Lung (tissue), 12 donors: Measurements from ENCODE around the gene UBL7. TPM values are rescaled to one million over a fixed set of nuclear protein-coding genes. Genes with fewer than 3 reads are reported as not detected.

ENCODE experiments used
- ATAC-seq: fragments of 200-7000 bp; cut with Tn5 transposase; one replicate; pipeline ENCODE4 v1.9.1; 2020; ENCODE audit warnings: moderate number of reproducible peaks; ENCODE audit not compliant: insufficient read depth, low FRiP score
- DNase-seq, 3 donors: peaks; one replicate each; pipeline ENCODE4 v3.0.0-alpha.2; 2013 to 2017
- H3K27ac ChIP-seq, 2 donors: one replicate each; pipeline ENCODE4 v1.5.1; 2013; ENCODE audit warnings: mild to moderate bottlenecking in 2 of 2, moderate library complexity in 2 of 2, control low read depth in 1 of 2, inconsistent platforms in 1 of 2, low read depth in 1 of 2, low read length in 1 of 2
- H3K27me3 ChIP-seq, 3 donors: one replicate each; pipeline ENCODE4 v1.5.1; 2013; ENCODE audit warnings: low read length in 2 of 3; ENCODE audit not compliant: control insufficient read depth in 3 of 3, insufficient read depth in 3 of 3
- H3K36me3 ChIP-seq, 4 donors: one replicate each; pipeline ENCODE4 v1.5.1; 2013; ENCODE audit warnings: low read length in 4 of 4, mild to moderate bottlenecking in 1 of 4, moderate library complexity in 1 of 4; ENCODE audit not compliant: control insufficient read depth in 4 of 4, insufficient read depth in 4 of 4
- H3K4me1 ChIP-seq, 5 donors: one replicate each; pipeline ENCODE4 v1.5.1; 2013; ENCODE audit warnings: low read length in 5 of 5, mild to moderate bottlenecking in 2 of 5, moderate library complexity in 1 of 5; ENCODE audit not compliant: control insufficient read depth in 5 of 5, insufficient read depth in 5 of 5
- H3K4me3 ChIP-seq: one replicate; pipeline ENCODE4 v1.5.1; 2013; ENCODE audit warnings: mild to moderate bottlenecking, control low read depth, moderate library complexity
- H3K9ac ChIP-seq, 2 donors: one replicate each; pipeline ENCODE4 v1.5.1; 2013; ENCODE audit warnings: low read length in 2 of 2, control low read depth in 1 of 2; ENCODE audit not compliant: insufficient read depth in 1 of 2
- H3K9me3 ChIP-seq, 4 donors: one replicate each; pipeline ENCODE4 v1.5.1; 2013; ENCODE audit warnings: low read length in 3 of 4, mild to moderate bottlenecking in 1 of 4, moderate library complexity in 1 of 4; ENCODE audit not compliant: control insufficient read depth in 4 of 4, insufficient read depth in 3 of 4
- WGBS, 2 donors: extraction: QIAGEN DNeasy Blood & Tissue Kit; methylation state at CpG; one replicate each; pipeline ENCODE4 v1.1.7; 2013; 5-methylcytosine and 5-hydroxymethylcytosine counted together
- polyA plus RNA-seq, 2 donors: library from polyadenylated mRNA; stranded (reverse); fragments of 200-250 nt; gene quantifications; one replicate each; pipeline ENCODE4 v1.2.1, GENCODE V29; 2013
- total RNA-seq, 2 donors: library from RNA; depleted of rRNA in 1 of 2; stranded (reverse); fragments of >200 nt in 1 of 2; gene quantifications; one replicate each; pipeline ENCODE4 v1.2.1, GENCODE V29; 2014 to 2021
- TF ChIP-seq, protein P1 (sequence below): IDR thresholded peaks from 2 replicates; pipeline ENCODE4 v1.5.1; 2012; ENCODE audit warnings: mild to moderate bottlenecking; ENCODE audit errors: control extremely low read depth, extremely low read depth
- donor health status: control.
- donor health status: control.
- donor health status: Bipolar disorder and iron deficiency.
- donor health status: healthy.
- donor health status: DM: yes; HTN: yes; CAD: no.

The UBL7 gene
- total and polyA plus RNA-seq, 4 donors, result 31.8 to 48.0 (median 40.4) TPM

DNA sequence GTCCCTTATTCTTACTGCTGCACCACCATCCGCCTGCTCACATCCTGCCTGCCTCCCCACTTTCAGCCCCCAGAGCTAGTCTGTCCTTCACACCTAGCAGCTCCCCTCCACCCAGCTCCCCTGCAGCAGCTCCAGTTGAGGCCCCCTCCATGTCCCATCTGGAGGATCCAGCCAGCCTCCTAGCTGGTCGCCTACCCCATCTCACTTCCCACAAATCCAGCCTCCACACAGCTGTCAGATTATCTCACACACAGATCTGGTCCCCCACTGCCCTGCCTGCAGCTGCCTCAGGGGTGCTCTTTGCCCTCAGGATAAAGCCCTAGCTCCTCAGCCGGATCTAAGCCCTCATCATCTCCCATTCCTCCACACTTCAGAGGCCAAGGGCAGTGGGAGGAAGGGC is 18.4 kb downstream of the UBL7 start:
- no peak overlapping the region for H3K27ac ChIP-seq
- H3K9ac ChIP-seq, result no peak overlapping the region
- 66 to 68% methylated on average over 3 of the region's 3 CpGs for WGBS, 2 donors
- H3K4me3 ChIP-seq, result no peak overlapping the region
- H3K36me3 ChIP-seq, result peaks cover 3 to 12% (median 8%) of the 10 kb centered on the region in 4 donors
- TF ChIP-seq, protein P1, sequence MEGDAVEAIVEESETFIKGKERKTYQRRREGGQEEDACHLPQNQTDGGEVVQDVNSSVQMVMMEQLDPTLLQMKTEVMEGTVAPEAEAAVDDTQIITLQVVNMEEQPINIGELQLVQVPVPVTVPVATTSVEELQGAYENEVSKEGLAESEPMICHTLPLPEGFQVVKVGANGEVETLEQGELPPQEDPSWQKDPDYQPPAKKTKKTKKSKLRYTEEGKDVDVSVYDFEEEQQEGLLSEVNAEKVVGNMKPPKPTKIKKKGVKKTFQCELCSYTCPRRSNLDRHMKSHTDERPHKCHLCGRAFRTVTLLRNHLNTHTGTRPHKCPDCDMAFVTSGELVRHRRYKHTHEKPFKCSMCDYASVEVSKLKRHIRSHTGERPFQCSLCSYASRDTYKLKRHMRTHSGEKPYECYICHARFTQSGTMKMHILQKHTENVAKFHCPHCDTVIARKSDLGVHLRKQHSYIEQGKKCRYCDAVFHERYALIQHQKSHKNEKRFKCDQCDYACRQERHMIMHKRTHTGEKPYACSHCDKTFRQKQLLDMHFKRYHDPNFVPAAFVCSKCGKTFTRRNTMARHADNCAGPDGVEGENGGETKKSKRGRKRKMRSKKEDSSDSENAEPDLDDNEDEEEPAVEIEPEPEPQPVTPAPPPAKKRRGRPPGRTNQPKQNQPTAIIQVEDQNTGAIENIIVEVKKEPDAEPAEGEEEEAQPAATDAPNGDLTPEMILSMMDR, result no peak
- peaks cover 0 to 2% (median 0%) of the 10 kb centered on the region in 4 donors for H3K9me3 ChIP-seq
- ATAC-seq, result no peak
- no peaks in the 10 kb centered on the region for H3K27me3 ChIP-seq
- no peak for DNase-seq
- peaks cover 0 to 4% (median 0%) of the 10 kb centered on the region in 5 donors for H3K4me1 ChIP-seq

DNA sequence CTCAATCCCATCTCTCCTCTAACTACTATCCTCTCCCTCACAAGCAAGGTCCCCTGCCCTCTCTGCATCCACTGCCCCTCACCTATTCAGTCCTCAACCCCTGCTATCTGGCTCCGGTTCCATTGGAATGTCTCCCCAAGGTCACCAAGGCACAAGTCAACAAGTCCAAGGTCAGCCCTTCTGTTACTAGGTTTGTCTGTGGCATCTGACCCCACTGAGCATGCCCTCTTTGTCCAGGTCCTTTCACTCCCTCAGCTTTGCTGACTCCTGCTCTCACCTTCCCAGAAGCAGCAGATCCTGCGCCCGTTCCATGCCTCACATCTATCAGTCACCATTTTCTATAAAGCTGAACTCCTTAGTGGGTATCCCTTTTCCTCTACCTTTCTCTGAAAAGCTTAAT is 18.9 kb downstream of the UBL7 start:
- Histone ChIP-seq H3K9ac (no peak overlapping the region), H3K27ac (no peak overlapping the region), H3K27me3 (no peaks in the 10 kb centered on the region), H3K36me3 (peaks cover 3 to 8% (median 7%) of the 10 kb centered on the region in 4 donors), H3K4me1 (peaks cover 0 to 4% (median 0%) of the 10 kb centered on the region in 5 donors), H3K9me3 (peaks cover 0 to 2% (median 0%) of the 10 kb centered on the region in 4 donors), H3K4me3 (no peak overlapping the region)
- TF ChIP-seq, protein P1, result no peak
- 85 to 95% methylated on average over 3 of the region's 3 CpGs for WGBS, 2 donors
- no peak for ATAC-seq
- no peak for DNase-seq

DNA sequence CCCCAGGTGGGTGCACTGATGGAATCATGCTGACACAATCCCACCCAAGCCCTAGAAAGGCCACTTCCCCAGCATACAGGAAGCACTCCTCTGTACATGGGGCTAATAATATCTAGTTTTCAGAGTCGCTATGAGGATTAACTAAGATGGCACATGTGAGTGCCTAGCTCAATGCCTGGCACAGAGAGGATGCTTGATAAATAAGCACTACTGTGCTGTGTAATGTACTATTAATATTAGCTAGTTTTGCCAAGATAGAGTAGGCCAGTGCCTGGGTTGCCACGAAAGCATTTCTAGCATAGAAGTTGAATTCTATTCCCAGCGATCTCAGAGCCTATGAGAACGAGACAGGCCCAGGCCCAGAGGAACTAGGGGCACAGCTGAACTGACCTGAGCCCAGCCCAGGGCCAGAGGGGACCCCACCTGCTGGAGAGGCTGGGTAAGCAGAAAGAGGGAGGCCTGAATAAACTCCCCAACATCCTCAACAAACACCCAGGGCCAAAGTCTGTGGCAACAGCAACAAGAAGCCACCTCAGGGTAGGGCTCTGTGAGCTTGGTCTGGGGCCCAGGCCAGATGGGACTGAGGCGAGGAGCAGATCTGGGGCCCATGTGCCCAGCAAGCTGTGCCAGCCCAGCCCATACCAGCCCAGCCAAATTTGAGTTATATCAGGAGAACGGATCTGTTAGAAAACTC is 19.6 kb downstream of the UBL7 start:
- TF ChIP-seq, protein P1, result no peak
- no peak overlapping the region for H3K4me3 ChIP-seq
- no peak overlapping the region for H3K27ac ChIP-seq
- H3K4me1 ChIP-seq, result peaks cover 0 to 4% (median 0%) of the 10 kb centered on the region in 5 donors
- H3K9ac ChIP-seq, result no peak overlapping the region
- H3K27me3 ChIP-seq, result no peaks in the 10 kb centered on the region
- peaks cover 0 to 2% (median 0%) of the 10 kb centered on the region in 4 donors for H3K9me3 ChIP-seq
- H3K36me3 ChIP-seq, result peaks cover 3 to 8% (median 6%) of the 10 kb centered on the region in 4 donors
- 84 to 90% methylated on average over 6 of the region's 6 CpGs for WGBS, 2 donors
- DNase-seq (peak in 1 of 3 donors; percentile 2), ATAC-seq (no peak)
